SK-N-SH (cell line): Measurements from ENCODE around the gene LRP11. TPM values are rescaled to one million over a fixed set of nuclear protein-coding genes. Genes with fewer than 3 reads are reported as not detected.

Experiments
- CTCF ChIA-PET: fragments of 300-600, 350-600 bp; formaldehyde crosslinking; extraction: SDS; loops from one replicate; lab custom pipeline; 2021; lab: Yijun Ruan, JAX
- POLR2A ChIA-PET: fragments of 350-600 bp; sonication (Branson Sonifier 250); formaldehyde crosslinking; extraction: SDS; loops from one replicate; lab custom pipeline; 2020; ENCODE audit warnings: antibody characterized with exemption, inconsistent platforms; lab: Yijun Ruan, JAX
- DNase-seq: peaks from one replicate; pipeline ENCODE4 v3.0.0; 2012
- H2AFZ ChIP-seq: fragments of 200-600 bp; sonication (generic); 2 replicates; pipeline ENCODE4 v1.8.1; 2016; ENCODE audit warnings: antibody characterized with exemption, mild to moderate bottlenecking, low read depth
- H3F3A ChIP-seq: fragments of 200-600 bp; sonication (generic); replicated peaks from 2 replicates; pipeline ENCODE3; 2016; ENCODE audit warnings: antibody characterized with exemption, mild to moderate bottlenecking; ENCODE audit not compliant: insufficient read depth
- H3K27ac ChIP-seq, 2 experiments: fragments of 200-500 bp in 1 of 2; fragments of 200-600 bp in 1 of 2; sonication (Bioruptor generic) in 1 of 2; sonication (generic), shearing (Covaris generic) in 1 of 2; 2 replicates each; pipeline versions ENCODE4 v1.5.1 to v1.6.1; 2014 to 2016; ENCODE audit warnings: low read depth in 2 of 2, inconsistent platforms in 1 of 2, low read length in 1 of 2, mild to moderate bottlenecking in 1 of 2, mixed read lengths in 1 of 2
- H3K27me3 ChIP-seq: fragments of 200-600 bp; sonication (generic), shearing (Covaris generic); 2 replicates; pipeline ENCODE4 v1.6.1; 2016; ENCODE audit warnings: mixed run types; ENCODE audit not compliant: insufficient read depth
- H3K36me3 ChIP-seq, 2 experiments: fragments of 200-500 bp in 1 of 2; fragments of 200-600 bp in 1 of 2; sonication (Bioruptor generic) in 1 of 2; sonication (generic) in 1 of 2; replicated peaks in 1 of 2; 2 replicates each; pipeline versions ENCODE3 to v1.5.1; 2014 to 2016; ENCODE audit warnings: low read length in 1 of 2, mild to moderate bottlenecking in 1 of 2; ENCODE audit not compliant: insufficient read depth in 2 of 2, control insufficient read depth in 1 of 2
- H3K4me1 ChIP-seq, 2 experiments: fragments of 200-500 bp in 1 of 2; fragments of 200-600 bp in 1 of 2; sonication (Bioruptor generic) in 1 of 2; sonication (generic), shearing (Covaris generic) in 1 of 2; 2 replicates each; pipeline versions ENCODE4 v1.5.1 to v1.6.1; 2014 to 2016; ENCODE audit warnings: low read depth in 1 of 2, low read length in 1 of 2, mixed run types in 1 of 2; ENCODE audit not compliant: insufficient read depth in 2 of 2, control insufficient read depth in 1 of 2
- H3K4me2 ChIP-seq: fragments of 200-600 bp; sonication (generic), shearing (Covaris generic); 2 replicates; pipeline ENCODE4 v1.6.1; 2017; ENCODE audit warnings: mixed run types
- H3K4me3 ChIP-seq, 2 experiments: fragments of 200-500 bp in 1 of 2; fragments of 200-600 bp in 1 of 2; sonication (Bioruptor generic) in 1 of 2; sonication (generic), shearing (Covaris generic) in 1 of 2; 2 replicates each; pipeline versions ENCODE4 v1.5.1 to v1.8.1; 2014 to 2016; ENCODE audit warnings: low read depth in 2 of 2, inconsistent platforms in 1 of 2, low read length in 1 of 2, mild to moderate bottlenecking in 1 of 2, mixed read lengths in 1 of 2, moderate library complexity in 1 of 2
- H3K79me2 ChIP-seq: fragments of 200-600 bp; sonication (generic); 2 replicates; pipeline ENCODE4 v1.8.1; 2017; ENCODE audit warnings: mild to moderate bottlenecking; ENCODE audit not compliant: insufficient read depth
- H3K9ac ChIP-seq: fragments of 200-600 bp; sonication (generic); 2 replicates; pipeline ENCODE4 v1.6.1; 2017; ENCODE audit warnings: mixed run types
- H3K9me2 ChIP-seq: fragments of 200-600 bp; sonication (generic); 2 replicates; pipeline ENCODE4 v1.6.1; 2017; ENCODE audit warnings: mixed run types
- H3K9me3 ChIP-seq: fragments of 200-600 bp; sonication (generic); 2 replicates; pipeline ENCODE4 v1.6.1; 2017; ENCODE audit warnings: mixed run types, mild to moderate bottlenecking, moderate library complexity
- H4K20me1 ChIP-seq: fragments of 200-600 bp; sonication (generic); 2 replicates; pipeline ENCODE4 v1.6.1; 2017; ENCODE audit warnings: mild to moderate bottlenecking, mixed run types; ENCODE audit not compliant: insufficient read depth
- GABPA ChIP-seq: IDR thresholded peaks from 2 replicates; pipeline ENCODE4 v1.4.0; 2012; ENCODE audit warnings: low read depth, mild to moderate bottlenecking
- POLR2AphosphoS5 ChIP-seq: IDR thresholded peaks from 2 replicates; pipeline ENCODE4 v1.6.1; 2012; ENCODE audit warnings: low read depth, low read length
- RAD21 ChIP-seq: IDR thresholded peaks from 2 replicates; pipeline ENCODE4 v1.6.1; 2012; ENCODE audit warnings: mild to moderate bottlenecking, low read length
- RCOR1 ChIP-seq: fragments of 150-350 bp; IDR thresholded peaks from 2 replicates; pipeline ENCODE4 v1.6.1; 2017; ENCODE audit warnings: antibody characterized with exemption, low read length
- REST ChIP-seq: IDR thresholded peaks from 2 replicates; pipeline ENCODE4 v1.6.1; 2012; ENCODE audit warnings: mild to moderate bottlenecking, low read depth, low read length, moderate library complexity
- SMC3 ChIP-seq: IDR thresholded peaks from 2 replicates; pipeline ENCODE4 v1.6.1; 2012; ENCODE audit warnings: low read depth, low read length, improper control_type of control experiment
- YY1 ChIP-seq: IDR thresholded peaks from 2 replicates; pipeline ENCODE4 v1.4.0; 2012; ENCODE audit warnings: low read depth, mild to moderate bottlenecking
- WGBS: methylation state at CpG from one replicate; pipeline ENCODE4 v1.1.6; 2017; ENCODE audit warnings: low lambda C conversion rate; 5-methylcytosine and 5-hydroxymethylcytosine counted together
- polyA plus RNA-seq, 3 experiments: library from polyadenylated mRNA; depleted of rRNA; stranded (reverse); fragments of >200 nt; gene quantifications; 2 replicates each; pipeline ENCODE4 v1.2.3, GENCODE V29; 2012
- TF ChIP-seq, protein P1 (sequence below): IDR thresholded peaks from 2 replicates; pipeline ENCODE4; 2012
- TF ChIP-seq, protein P2 (sequence below): fragments of 200-600 bp; sonication (generic); IDR thresholded peaks from 2 replicates; pipeline ENCODE4 v1.6.1; 2017; ENCODE audit warnings: antibody characterized with exemption, mild to moderate bottlenecking, moderate library complexity
- TF ChIP-seq, protein P3 (sequence below): fragments of 150-350 bp; IDR thresholded peaks from 2 replicates; pipeline ENCODE4 v1.6.1; 2016; ENCODE audit warnings: mild to moderate bottlenecking, low read depth, low read length
- TF ChIP-seq, protein P4 (sequence below): fragments of 150-350 bp; IDR thresholded peaks from 2 replicates; pipeline ENCODE4 v1.6.1; 2017; ENCODE audit warnings: antibody characterized with exemption, low read length, low read depth, borderline replicate concordance

LRP11 gene
- polyA plus RNA-seq, 1 of the 3 experiments (the other 2 are of a cell fraction): 25.0 TPM

- POLR2A ChIA-PET: no interaction called here
- H2AFZ ChIP-seq: no peak overlapping the region
- WGBS: 87% methylated on average over 13 of the region's 14 CpGs
- H3K27ac ChIP-seq: no peak overlapping the region
- H3K27me3 ChIP-seq: no peaks in the 10 kb centered on the region
- peak overlapping the region; percentile 93; the same call in 1 of the 2 replicates for H3K4me2 ChIP-seq
- no peaks in the 10 kb centered on the region for H4K20me1 ChIP-seq
- H3F3A ChIP-seq: peaks cover 28% of the 10 kb centered on the region
- no peak overlapping the region for H3K4me3 ChIP-seq
- CTCF ChIA-PET: interaction anchor here (0.8 to 1.5 kb wide), 4 partner anchors 9 to 956 kb away, joined by 3 to 5 read pairs (median 3); no protein-coding TSS in a partner anchor
- no peak overlapping the region for H3K9ac ChIP-seq
- H3K36me3 ChIP-seq: peaks cover 0 to 4% of the 10 kb centered on the region in 2 experiments
- H3K79me2 ChIP-seq: peaks cover 70% of the 10 kb centered on the region
- no peak for DNase-seq
- no peaks in the 10 kb centered on the region for H3K9me3 ChIP-seq
- H3K4me1 ChIP-seq: peaks cover 17% of the 10 kb centered on the region in 2 experiments; a peak in 3 of 4 replicates
- H3K9me2 ChIP-seq: no peaks in the 10 kb centered on the region
- TF ChIP-seq RAD21 (peak; percentile 38), SMC3 (0 out of 2 replicates have a peak, but pooled peaks have one; percentile 21), GABPA (no peak), RCOR1 (no peak), REST (no peak)
- TF ChIP-seq, protein P1, sequence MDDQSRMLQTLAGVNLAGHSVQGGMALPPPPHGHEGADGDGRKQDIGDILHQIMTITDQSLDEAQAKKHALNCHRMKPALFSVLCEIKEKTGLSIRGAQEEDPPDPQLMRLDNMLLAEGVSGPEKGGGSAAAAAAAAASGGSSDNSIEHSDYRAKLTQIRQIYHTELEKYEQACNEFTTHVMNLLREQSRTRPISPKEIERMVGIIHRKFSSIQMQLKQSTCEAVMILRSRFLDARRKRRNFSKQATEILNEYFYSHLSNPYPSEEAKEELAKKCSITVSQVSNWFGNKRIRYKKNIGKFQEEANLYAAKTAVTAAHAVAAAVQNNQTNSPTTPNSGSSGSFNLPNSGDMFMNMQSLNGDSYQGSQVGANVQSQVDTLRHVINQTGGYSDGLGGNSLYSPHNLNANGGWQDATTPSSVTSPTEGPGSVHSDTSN: no peak
- TF ChIP-seq, protein P2, sequence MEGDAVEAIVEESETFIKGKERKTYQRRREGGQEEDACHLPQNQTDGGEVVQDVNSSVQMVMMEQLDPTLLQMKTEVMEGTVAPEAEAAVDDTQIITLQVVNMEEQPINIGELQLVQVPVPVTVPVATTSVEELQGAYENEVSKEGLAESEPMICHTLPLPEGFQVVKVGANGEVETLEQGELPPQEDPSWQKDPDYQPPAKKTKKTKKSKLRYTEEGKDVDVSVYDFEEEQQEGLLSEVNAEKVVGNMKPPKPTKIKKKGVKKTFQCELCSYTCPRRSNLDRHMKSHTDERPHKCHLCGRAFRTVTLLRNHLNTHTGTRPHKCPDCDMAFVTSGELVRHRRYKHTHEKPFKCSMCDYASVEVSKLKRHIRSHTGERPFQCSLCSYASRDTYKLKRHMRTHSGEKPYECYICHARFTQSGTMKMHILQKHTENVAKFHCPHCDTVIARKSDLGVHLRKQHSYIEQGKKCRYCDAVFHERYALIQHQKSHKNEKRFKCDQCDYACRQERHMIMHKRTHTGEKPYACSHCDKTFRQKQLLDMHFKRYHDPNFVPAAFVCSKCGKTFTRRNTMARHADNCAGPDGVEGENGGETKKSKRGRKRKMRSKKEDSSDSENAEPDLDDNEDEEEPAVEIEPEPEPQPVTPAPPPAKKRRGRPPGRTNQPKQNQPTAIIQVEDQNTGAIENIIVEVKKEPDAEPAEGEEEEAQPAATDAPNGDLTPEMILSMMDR: no peak
Measured at GRCh38 chr6:149860834-149861602, 3.1 kb downstream of the LRP11 start.

DNA sequence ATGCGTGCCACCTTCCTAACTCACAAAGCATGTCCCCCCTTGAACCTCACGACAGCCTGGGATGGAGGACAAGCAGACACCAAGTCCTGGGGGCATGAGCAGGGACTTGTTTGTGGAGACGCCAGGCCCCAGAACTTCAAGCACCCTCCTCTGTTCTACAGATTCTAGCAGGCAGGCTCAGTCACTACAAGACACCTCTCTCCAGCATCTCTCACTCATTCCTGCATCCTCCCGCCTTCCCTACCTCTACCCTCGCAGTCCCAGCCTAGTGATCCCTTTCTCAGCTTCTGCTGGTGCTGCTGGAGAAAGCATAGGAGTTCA, 3.7 kb downstream of the LRP11 start:
- peaks cover 33% of the 10 kb centered on the region for H3F3A ChIP-seq
- H3K79me2 ChIP-seq: peaks cover 70% of the 10 kb centered on the region
- WGBS: 91% methylated on average over 5 of the region's 5 CpGs
- H3K27me3 ChIP-seq: no peaks in the 10 kb centered on the region
- peaks cover 0 to 4% of the 10 kb centered on the region in 2 experiments for H3K36me3 ChIP-seq
- H3K9me3 ChIP-seq: no peaks in the 10 kb centered on the region
- H2AFZ ChIP-seq: no peak overlapping the region
- H3K4me1 ChIP-seq: peaks cover 17% of the 10 kb centered on the region in 2 experiments; a peak in 3 of 4 replicates
- DNase-seq: no peak
- no peaks in the 10 kb centered on the region for H3K9me2 ChIP-seq
- no peak overlapping the region for H3K27ac ChIP-seq
- H3K4me3 ChIP-seq: no peak overlapping the region
- ChIA-PET CTCF (interaction anchor here (1.5 kb wide), 1 partner anchor 25 kb away, joined by 5 read pairs; no protein-coding TSS in a partner anchor), POLR2A (no interaction called here)
- no peaks in the 10 kb centered on the region for H4K20me1 ChIP-seq
- no peak overlapping the region for H3K9ac ChIP-seq
- no peak overlapping the region for H3K4me2 ChIP-seq
- TF ChIP-seq YY1 (no peak), POLR2AphosphoS5 (no peak), REST (no peak), SMC3 (no peak)
- TF ChIP-seq, protein P3, sequence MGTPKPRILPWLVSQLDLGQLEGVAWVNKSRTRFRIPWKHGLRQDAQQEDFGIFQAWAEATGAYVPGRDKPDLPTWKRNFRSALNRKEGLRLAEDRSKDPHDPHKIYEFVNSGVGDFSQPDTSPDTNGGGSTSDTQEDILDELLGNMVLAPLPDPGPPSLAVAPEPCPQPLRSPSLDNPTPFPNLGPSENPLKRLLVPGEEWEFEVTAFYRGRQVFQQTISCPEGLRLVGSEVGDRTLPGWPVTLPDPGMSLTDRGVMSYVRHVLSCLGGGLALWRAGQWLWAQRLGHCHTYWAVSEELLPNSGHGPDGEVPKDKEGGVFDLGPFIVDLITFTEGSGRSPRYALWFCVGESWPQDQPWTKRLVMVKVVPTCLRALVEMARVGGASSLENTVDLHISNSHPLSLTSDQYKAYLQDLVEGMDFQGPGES: no peak
- TF ChIP-seq, protein P4, sequence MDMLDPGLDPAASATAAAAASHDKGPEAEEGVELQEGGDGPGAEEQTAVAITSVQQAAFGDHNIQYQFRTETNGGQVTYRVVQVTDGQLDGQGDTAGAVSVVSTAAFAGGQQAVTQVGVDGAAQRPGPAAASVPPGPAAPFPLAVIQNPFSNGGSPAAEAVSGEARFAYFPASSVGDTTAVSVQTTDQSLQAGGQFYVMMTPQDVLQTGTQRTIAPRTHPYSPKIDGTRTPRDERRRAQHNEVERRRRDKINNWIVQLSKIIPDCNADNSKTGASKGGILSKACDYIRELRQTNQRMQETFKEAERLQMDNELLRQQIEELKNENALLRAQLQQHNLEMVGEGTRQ: no peak
